Esophagus muscularis mucosa (tissue), 4 donors: ENCODE measurements around the gene CHPF2. TPM values are rescaled to one million over a fixed set of nuclear protein-coding genes. Genes with fewer than 3 reads are reported as not detected.

Source experiments
- DNase-seq: peaks from one replicate; pipeline ENCODE4 v3.0.0-alpha.2; 2017; ENCODE audit errors: extremely low spot score
- H3K27ac ChIP-seq, 4 donors: fragments of 200-600 bp; sonication (generic); replicated peaks in 1 of 4; 1 replicate in 3 of 4; 2 replicates in 1 of 4; pipeline ENCODE4 v1.5.1; 2016 to 2019; ENCODE audit warnings: mild to moderate bottlenecking in 1 of 4
- H3K27me3 ChIP-seq, 4 donors: fragments of 200-600 bp; sonication (generic); one replicate each; pipeline versions ENCODE4 v1.5.1 to v1.6.0; 2016 to 2019
- H3K36me3 ChIP-seq, 4 donors: fragments of 200-600 bp; sonication (generic); one replicate each; pipeline ENCODE4 v1.5.1; 2016 to 2019
- H3K4me1 ChIP-seq, 4 donors: fragments of 200-600 bp; sonication (generic); one replicate each; pipeline ENCODE4 v1.5.1; 2016 to 2019
- H3K4me3 ChIP-seq, 4 donors: fragments of 200-600 bp; sonication (generic); 1 replicate in 2 of 4; 2 replicates in 2 of 4; pipeline ENCODE4 v1.5.1; 2016 to 2019; ENCODE audit warnings: mild to moderate bottlenecking in 4 of 4, moderate library complexity in 1 of 4
- H3K9me3 ChIP-seq, 4 donors: fragments of 200-600 bp; sonication (generic); 1 replicate in 3 of 4; 2 replicates in 1 of 4; pipeline ENCODE4 v1.5.1; 2016 to 2019
- EP300 ChIP-seq: sonication (generic); formaldehyde crosslinking; IDR thresholded peaks from one replicate; pipeline ENCODE4 v1.6.1; 2017; ENCODE audit warnings: antibody characterized with exemption
- POLR2A ChIP-seq: fragments of 450-650 bp; IDR thresholded peaks from one replicate; pipeline ENCODE4 v1.6.1; 2017; ENCODE audit warnings: antibody characterized with exemption, moderate library complexity, mild to moderate bottlenecking, low read depth
- POLR2AphosphoS5 ChIP-seq, 2 donors: sonication (generic); formaldehyde crosslinking; IDR thresholded peaks; one replicate each; pipeline ENCODE4 v1.6.1; 2017; ENCODE audit warnings: antibody characterized with exemption in 2 of 2
- WGBS: methylation state at CpG from one replicate; pipeline ENCODE4 v1.1.5; 2018; 5-methylcytosine and 5-hydroxymethylcytosine counted together
- intact Hi-C: fragments of 100-400 bp; cut with DNase I; formaldehyde crosslinking; loops from one replicate; pipeline ENCODE4 v1.15.1; 2023
- total RNA-seq, 4 donors: library from RNA; depleted of rRNA; stranded (reverse); fragments of >200 nt; gene quantifications; one replicate each; pipeline versions ENCODE4 v1.1.0 to v1.2.1, GENCODE V29; 2016
- TF ChIP-seq, protein P1 (sequence below), 3 experiments: fragments of 200-600 bp in 2 of 3; fragments of 450-650 bp in 1 of 3; sonication (generic) in 2 of 3; IDR thresholded peaks; one replicate each; pipeline ENCODE4 v1.5.1; 2017 to 2019; ENCODE audit warnings: antibody characterized with exemption in 3 of 3, mild to moderate bottlenecking in 2 of 3, moderate library complexity in 1 of 3

CHPF2 gene
- total RNA-seq, 4 donors from 2014 or later = 23.7 to 39.4 (median 26.8) TPM

DNA sequence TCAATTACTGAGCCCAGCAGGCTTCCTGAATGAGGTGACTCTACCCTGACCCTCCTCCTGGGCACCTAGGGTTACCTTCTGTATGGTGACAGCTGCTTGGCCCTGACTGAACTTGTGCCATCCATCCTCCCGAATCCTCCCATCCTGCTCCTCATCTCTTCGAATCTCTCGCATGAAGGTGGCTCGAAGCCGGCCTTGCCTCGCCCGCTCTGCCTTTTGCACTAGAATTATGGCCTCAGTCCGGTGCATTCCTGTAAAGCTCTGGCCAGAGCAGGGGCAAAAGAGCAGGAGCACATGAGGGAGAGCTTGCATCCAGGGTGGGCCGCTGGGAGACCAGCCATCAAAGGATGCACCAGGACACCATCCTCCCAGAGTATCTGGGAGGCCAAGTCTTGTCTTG lies 29.4 kb upstream of the CHPF2 start:
- no peak for DNase-seq
- peaks cover 0 to 42% (median 2%) of the 10 kb centered on the region in 4 donors for H3K27me3 ChIP-seq
- H3K4me1 ChIP-seq = peaks cover 0 to 11% (median 10%) of the 10 kb centered on the region in 4 donors
- no peak overlapping the region for H3K4me3 ChIP-seq
- no peaks in the 10 kb centered on the region for H3K9me3 ChIP-seq
- 92% methylated on average over 9 of the region's 9 CpGs for WGBS
- intact Hi-C loops = no loop called here
- no peak overlapping the region for H3K27ac ChIP-seq
- no peak for TF ChIP-seq EP300
- no peak for TF ChIP-seq POLR2A
- no peak for TF ChIP-seq POLR2AphosphoS5 (IDR thresholded peaks at IDR 0.05)
- TF ChIP-seq, protein P1, sequence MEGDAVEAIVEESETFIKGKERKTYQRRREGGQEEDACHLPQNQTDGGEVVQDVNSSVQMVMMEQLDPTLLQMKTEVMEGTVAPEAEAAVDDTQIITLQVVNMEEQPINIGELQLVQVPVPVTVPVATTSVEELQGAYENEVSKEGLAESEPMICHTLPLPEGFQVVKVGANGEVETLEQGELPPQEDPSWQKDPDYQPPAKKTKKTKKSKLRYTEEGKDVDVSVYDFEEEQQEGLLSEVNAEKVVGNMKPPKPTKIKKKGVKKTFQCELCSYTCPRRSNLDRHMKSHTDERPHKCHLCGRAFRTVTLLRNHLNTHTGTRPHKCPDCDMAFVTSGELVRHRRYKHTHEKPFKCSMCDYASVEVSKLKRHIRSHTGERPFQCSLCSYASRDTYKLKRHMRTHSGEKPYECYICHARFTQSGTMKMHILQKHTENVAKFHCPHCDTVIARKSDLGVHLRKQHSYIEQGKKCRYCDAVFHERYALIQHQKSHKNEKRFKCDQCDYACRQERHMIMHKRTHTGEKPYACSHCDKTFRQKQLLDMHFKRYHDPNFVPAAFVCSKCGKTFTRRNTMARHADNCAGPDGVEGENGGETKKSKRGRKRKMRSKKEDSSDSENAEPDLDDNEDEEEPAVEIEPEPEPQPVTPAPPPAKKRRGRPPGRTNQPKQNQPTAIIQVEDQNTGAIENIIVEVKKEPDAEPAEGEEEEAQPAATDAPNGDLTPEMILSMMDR (IDR thresholded peaks at IDR 0.05) = no peak
- H3K36me3 ChIP-seq = no peaks in the 10 kb centered on the region

DNA sequence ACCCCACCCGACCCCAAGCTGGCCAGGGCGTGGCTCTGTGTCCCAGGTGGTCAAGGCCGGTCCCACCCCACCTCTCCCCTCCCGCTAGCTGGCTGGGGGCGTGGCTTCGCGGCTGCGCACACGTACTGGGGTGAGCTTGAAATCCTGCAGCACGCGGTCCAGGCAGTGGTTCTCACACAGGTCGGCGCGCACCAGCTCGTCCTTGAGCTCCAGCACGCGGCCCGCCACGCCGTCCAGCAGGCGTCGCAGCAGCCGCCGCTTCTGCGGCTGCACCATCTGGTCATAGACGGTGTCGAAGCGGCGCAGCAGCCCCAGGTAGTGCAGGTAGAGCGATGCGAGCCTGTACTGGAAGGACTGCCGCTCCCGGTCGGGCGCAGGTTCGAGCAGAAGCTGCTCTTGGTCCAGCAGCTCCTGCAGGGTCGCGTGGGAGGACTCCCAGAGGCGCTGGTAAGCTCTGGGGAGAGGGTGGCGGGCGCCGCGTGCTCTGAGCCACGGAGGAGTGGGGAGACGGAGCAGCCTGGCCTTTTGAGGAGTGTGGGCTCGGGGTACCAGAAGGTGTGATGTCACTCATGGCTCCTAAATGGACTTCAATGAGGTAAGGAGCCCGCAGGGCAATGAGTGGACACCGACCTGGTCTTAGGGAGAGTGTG lies 27.8 kb upstream of the CHPF2 start:
- DNase-seq = no peak
- Histone ChIP-seq H3K9me3 (no peaks in the 10 kb centered on the region), H3K27ac (no peak overlapping the region), H3K4me1 (peaks cover 0 to 5% (median 4%) of the 10 kb centered on the region in 4 donors), H3K27me3 (peaks cover 0 to 44% (median 2%) of the 10 kb centered on the region in 4 donors), H3K36me3 (no peaks in the 10 kb centered on the region), H3K4me3 (no peak overlapping the region)
- TF ChIP-seq POLR2AphosphoS5 (IDR thresholded peaks at IDR 0.05) (no peak), POLR2A (no peak), EP300 (no peak)
- TF ChIP-seq, protein P1 (IDR thresholded peaks at IDR 0.05) = no peak
- intact Hi-C loops = no loop called here
- whole genome bisulfite sequencing = 80% methylated on average over 42 of the region's 48 CpGs

DNA sequence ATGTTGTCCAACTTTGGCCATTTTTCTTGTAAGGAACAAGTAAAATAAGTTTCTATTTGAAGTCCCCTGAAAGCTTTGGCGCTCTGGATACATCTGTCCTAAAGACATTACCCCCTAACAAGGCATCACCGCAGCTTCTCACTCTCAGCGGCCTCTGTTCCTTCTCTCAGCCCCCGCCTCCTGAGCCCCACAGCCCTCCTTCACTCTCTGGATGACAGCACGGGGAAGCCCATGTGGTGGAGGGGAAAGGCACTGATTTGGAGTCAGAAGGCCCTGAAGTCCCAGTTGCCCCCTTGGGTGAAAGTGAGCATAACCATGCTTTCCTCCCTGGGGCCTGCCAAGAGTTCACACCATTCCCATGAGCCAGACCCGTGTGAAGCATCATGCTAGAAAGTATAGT lies 26.6 kb upstream of the CHPF2 start:
- H3K4me3 ChIP-seq = no peak overlapping the region
- no peaks in the 10 kb centered on the region for H3K36me3 ChIP-seq
- WGBS = 62% methylated on average over 6 of the region's 6 CpGs
- TF ChIP-seq POLR2AphosphoS5 (IDR thresholded peaks at IDR 0.05) (no peak), POLR2A (no peak), EP300 (no peak)
- TF ChIP-seq, protein P1 (IDR thresholded peaks at IDR 0.05) = no peak
- H3K4me1 ChIP-seq = no peaks in the 10 kb centered on the region
- H3K9me3 ChIP-seq = no peaks in the 10 kb centered on the region
- intact Hi-C loops = no loop called here
- DNase-seq = no peak
- H3K27ac ChIP-seq = no peak overlapping the region
- peaks cover 0 to 44% (median 2%) of the 10 kb centered on the region in 4 donors for H3K27me3 ChIP-seq

DNA sequence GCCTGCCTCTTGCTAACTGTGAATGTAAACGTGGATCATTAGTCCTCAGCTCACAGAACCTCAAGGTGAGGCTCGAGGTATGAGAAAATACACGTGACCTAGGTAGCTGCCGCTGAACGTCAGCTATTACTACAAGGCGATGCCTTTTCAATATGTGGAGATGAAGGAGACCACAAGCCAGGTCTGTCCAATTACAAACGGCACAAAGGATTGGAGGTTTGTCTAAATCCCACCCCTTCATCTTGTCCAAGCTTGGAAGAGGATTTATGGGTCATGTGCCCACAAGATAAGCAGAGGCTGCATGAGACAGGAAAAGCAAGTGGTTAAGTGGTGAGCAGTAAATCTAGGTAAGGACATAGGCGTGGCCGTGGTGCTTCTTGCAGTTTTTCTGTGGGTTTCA lies 25.4 kb upstream of the CHPF2 start:
- intact Hi-C loops = no loop called here

More for the DNA sequence above, 25.4 kb upstream of the CHPF2 start:
- peaks cover 0 to 3% (median under 1%) of the 10 kb centered on the region in 4 donors for H3K36me3 ChIP-seq
- peaks cover 0 to 44% (median 2%) of the 10 kb centered on the region in 4 donors for H3K27me3 ChIP-seq
- no peak overlapping the region for H3K4me3 ChIP-seq
- WGBS = 68% methylated on average over 9 of the region's 9 CpGs
- no peaks in the 10 kb centered on the region for H3K9me3 ChIP-seq
- H3K27ac ChIP-seq = no peak overlapping the region
- TF ChIP-seq, protein P1 (IDR thresholded peaks at IDR 0.05) = no peak
- no peak for TF ChIP-seq EP300
- no peak for TF ChIP-seq POLR2AphosphoS5 (IDR thresholded peaks at IDR 0.05)
- no peak for TF ChIP-seq POLR2A
- no peaks in the 10 kb centered on the region for H3K4me1 ChIP-seq
- DNase-seq = no peak
